SK-N-SH (cell line): ENCODE results near the gene FOXI1. TPM values are rescaled to one million over a fixed set of nuclear protein-coding genes. Genes with fewer than 3 reads are reported as not detected.

Experiments used
- CTCF ChIA-PET: fragments of 300-600, 350-600 bp; formaldehyde crosslinking; extraction: SDS; loops from one replicate; lab custom pipeline; 2021; lab: Yijun Ruan, JAX
- POLR2A ChIA-PET: fragments of 350-600 bp; sonication (Branson Sonifier 250); formaldehyde crosslinking; extraction: SDS; loops from one replicate; lab custom pipeline; 2020; ENCODE audit warnings: antibody characterized with exemption, inconsistent platforms; lab: Yijun Ruan, JAX
- DNase-seq: peaks from one replicate; pipeline ENCODE4 v3.0.0; 2012
- H2AFZ ChIP-seq: fragments of 200-600 bp; sonication (generic); 2 replicates; pipeline ENCODE4 v1.8.1; 2016; ENCODE audit warnings: antibody characterized with exemption, mild to moderate bottlenecking, low read depth
- H3F3A ChIP-seq: fragments of 200-600 bp; sonication (generic); replicated peaks from 2 replicates; pipeline ENCODE3; 2016; ENCODE audit warnings: antibody characterized with exemption, mild to moderate bottlenecking; ENCODE audit not compliant: insufficient read depth
- H3K27ac ChIP-seq, 2 experiments: fragments of 200-500 bp in 1 of 2; fragments of 200-600 bp in 1 of 2; sonication (Bioruptor generic) in 1 of 2; sonication (generic), shearing (Covaris generic) in 1 of 2; 2 replicates each; pipeline versions ENCODE4 v1.5.1 to v1.6.1; 2014 to 2016; ENCODE audit warnings: low read depth in 2 of 2, inconsistent platforms in 1 of 2, low read length in 1 of 2, mild to moderate bottlenecking in 1 of 2, mixed read lengths in 1 of 2
- H3K27me3 ChIP-seq: fragments of 200-600 bp; sonication (generic), shearing (Covaris generic); 2 replicates; pipeline ENCODE4 v1.6.1; 2016; ENCODE audit warnings: mixed run types; ENCODE audit not compliant: insufficient read depth
- H3K36me3 ChIP-seq, 2 experiments: fragments of 200-500 bp in 1 of 2; fragments of 200-600 bp in 1 of 2; sonication (Bioruptor generic) in 1 of 2; sonication (generic) in 1 of 2; replicated peaks in 1 of 2; 2 replicates each; pipeline versions ENCODE3 to v1.5.1; 2014 to 2016; ENCODE audit warnings: low read length in 1 of 2, mild to moderate bottlenecking in 1 of 2; ENCODE audit not compliant: insufficient read depth in 2 of 2, control insufficient read depth in 1 of 2
- H3K4me1 ChIP-seq, 2 experiments: fragments of 200-500 bp in 1 of 2; fragments of 200-600 bp in 1 of 2; sonication (Bioruptor generic) in 1 of 2; sonication (generic), shearing (Covaris generic) in 1 of 2; 2 replicates each; pipeline versions ENCODE4 v1.5.1 to v1.6.1; 2014 to 2016; ENCODE audit warnings: low read depth in 1 of 2, low read length in 1 of 2, mixed run types in 1 of 2; ENCODE audit not compliant: insufficient read depth in 2 of 2, control insufficient read depth in 1 of 2
- H3K4me2 ChIP-seq: fragments of 200-600 bp; sonication (generic), shearing (Covaris generic); 2 replicates; pipeline ENCODE4 v1.6.1; 2017; ENCODE audit warnings: mixed run types
- H3K4me3 ChIP-seq, 2 experiments: fragments of 200-500 bp in 1 of 2; fragments of 200-600 bp in 1 of 2; sonication (Bioruptor generic) in 1 of 2; sonication (generic), shearing (Covaris generic) in 1 of 2; 2 replicates each; pipeline versions ENCODE4 v1.5.1 to v1.8.1; 2014 to 2016; ENCODE audit warnings: low read depth in 2 of 2, inconsistent platforms in 1 of 2, low read length in 1 of 2, mild to moderate bottlenecking in 1 of 2, mixed read lengths in 1 of 2, moderate library complexity in 1 of 2
- H3K79me2 ChIP-seq: fragments of 200-600 bp; sonication (generic); 2 replicates; pipeline ENCODE4 v1.8.1; 2017; ENCODE audit warnings: mild to moderate bottlenecking; ENCODE audit not compliant: insufficient read depth
- H3K9ac ChIP-seq: fragments of 200-600 bp; sonication (generic); 2 replicates; pipeline ENCODE4 v1.6.1; 2017; ENCODE audit warnings: mixed run types
- H3K9me2 ChIP-seq: fragments of 200-600 bp; sonication (generic); 2 replicates; pipeline ENCODE4 v1.6.1; 2017; ENCODE audit warnings: mixed run types
- H3K9me3 ChIP-seq: fragments of 200-600 bp; sonication (generic); 2 replicates; pipeline ENCODE4 v1.6.1; 2017; ENCODE audit warnings: mixed run types, mild to moderate bottlenecking, moderate library complexity
- H4K20me1 ChIP-seq: fragments of 200-600 bp; sonication (generic); 2 replicates; pipeline ENCODE4 v1.6.1; 2017; ENCODE audit warnings: mild to moderate bottlenecking, mixed run types; ENCODE audit not compliant: insufficient read depth
- GATA2 ChIP-seq: sonication (generic); formaldehyde crosslinking; IDR thresholded peaks from 2 replicates; pipeline ENCODE4 v1.5.0; 2020; ENCODE audit warnings: mild to moderate bottlenecking, missing genetic modification reagents
- NFIC ChIP-seq: IDR thresholded peaks from 2 replicates; pipeline ENCODE4 v1.4.0; 2012; ENCODE audit warnings: borderline replicate concordance
- NRF1 ChIP-seq: IDR thresholded peaks from 2 replicates; pipeline ENCODE4 v1.6.1; 2012; ENCODE audit warnings: low read depth, mild to moderate bottlenecking, low read length
- SIN3A ChIP-seq: IDR thresholded peaks from 2 replicates; pipeline ENCODE4 v1.6.1; 2012; ENCODE audit warnings: low read depth, mild to moderate bottlenecking, low read length, moderate library complexity, borderline replicate concordance
- WGBS: methylation state at CpG from one replicate; pipeline ENCODE4 v1.1.6; 2017; ENCODE audit warnings: low lambda C conversion rate; 5-methylcytosine and 5-hydroxymethylcytosine counted together
- polyA plus RNA-seq, 3 experiments: library from polyadenylated mRNA; depleted of rRNA; stranded (reverse); fragments of >200 nt; gene quantifications; 2 replicates each; pipeline ENCODE4 v1.2.3, GENCODE V29; 2012
- TF ChIP-seq, protein P1 (sequence below): fragments of 150-350 bp; IDR thresholded peaks from 2 replicates; pipeline ENCODE4 v1.6.1; 2017; ENCODE audit warnings: antibody characterized with exemption, low read length, low read depth, borderline replicate concordance
- TF ChIP-seq, protein P2 (sequence below): fragments of 150-350 bp; IDR thresholded peaks from 2 replicates; pipeline ENCODE4 v1.6.1; 2016; ENCODE audit warnings: mild to moderate bottlenecking, low read depth, low read length

FOXI1 gene
- polyA plus RNA-seq, 1 of the 3 experiments (the other 2 are of a cell fraction): not detected

DNA sequence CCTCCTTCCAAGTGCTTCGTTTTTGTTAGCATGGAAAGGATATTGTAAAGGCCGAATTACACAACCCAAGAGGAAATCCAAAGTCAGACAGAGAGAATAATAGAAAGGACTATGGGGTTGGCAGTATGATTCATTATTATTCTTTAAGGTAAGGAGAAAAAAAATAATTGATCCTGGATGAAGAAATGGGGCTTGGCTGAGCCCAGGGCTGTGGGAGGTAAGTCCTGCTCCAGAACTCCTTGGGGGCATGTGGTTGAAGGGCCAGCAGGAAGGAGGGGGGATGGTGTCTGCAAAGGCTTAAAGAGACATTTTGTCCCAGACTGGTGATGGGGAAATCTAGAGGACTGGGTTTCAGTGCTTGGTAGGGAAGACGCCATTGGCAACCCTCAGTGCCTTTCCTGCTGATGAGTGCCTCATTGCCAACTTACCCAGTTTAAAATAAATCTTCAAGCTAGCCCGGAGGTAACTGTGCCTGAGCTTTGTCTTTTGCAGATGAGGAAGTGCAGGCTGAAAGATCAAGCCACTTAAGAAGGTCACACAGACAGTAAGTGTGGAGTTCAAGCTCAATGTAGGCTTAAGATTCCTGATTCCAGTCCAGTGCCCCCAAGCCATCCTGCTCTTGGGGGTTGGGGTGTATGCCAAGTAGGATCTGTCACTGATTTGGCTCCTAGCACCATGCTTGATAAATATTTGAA lies 30.2 kb downstream of the FOXI1 start:
- no peaks in the 10 kb centered on the region for H3K27me3 ChIP-seq
- peaks cover 0 to 25% of the 10 kb centered on the region in 2 experiments; a peak in 2 of 4 replicates for H3K4me1 ChIP-seq
- no peak overlapping the region for H3K9ac ChIP-seq
- H3K9me3 ChIP-seq: no peaks in the 10 kb centered on the region
- no peak overlapping the region for H3K27ac ChIP-seq
- no peak overlapping the region for H3K4me3 ChIP-seq
- no peak for DNase-seq
- H2AFZ ChIP-seq: no peak overlapping the region
- no peak overlapping the region for H3K4me2 ChIP-seq
- ChIA-PET CTCF (no interaction called here), POLR2A (no interaction called here)
- no peaks in the 10 kb centered on the region for H4K20me1 ChIP-seq
- no peaks in the 10 kb centered on the region for H3K36me3 ChIP-seq
- H3K79me2 ChIP-seq: no peaks in the 10 kb centered on the region
- H3K9me2 ChIP-seq: no peaks in the 10 kb centered on the region
- 51% methylated on average over 4 of the region's 4 CpGs for WGBS
- H3F3A ChIP-seq: no peaks in the 10 kb centered on the region
- TF ChIP-seq, protein P1, sequence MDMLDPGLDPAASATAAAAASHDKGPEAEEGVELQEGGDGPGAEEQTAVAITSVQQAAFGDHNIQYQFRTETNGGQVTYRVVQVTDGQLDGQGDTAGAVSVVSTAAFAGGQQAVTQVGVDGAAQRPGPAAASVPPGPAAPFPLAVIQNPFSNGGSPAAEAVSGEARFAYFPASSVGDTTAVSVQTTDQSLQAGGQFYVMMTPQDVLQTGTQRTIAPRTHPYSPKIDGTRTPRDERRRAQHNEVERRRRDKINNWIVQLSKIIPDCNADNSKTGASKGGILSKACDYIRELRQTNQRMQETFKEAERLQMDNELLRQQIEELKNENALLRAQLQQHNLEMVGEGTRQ: no peak

DNA sequence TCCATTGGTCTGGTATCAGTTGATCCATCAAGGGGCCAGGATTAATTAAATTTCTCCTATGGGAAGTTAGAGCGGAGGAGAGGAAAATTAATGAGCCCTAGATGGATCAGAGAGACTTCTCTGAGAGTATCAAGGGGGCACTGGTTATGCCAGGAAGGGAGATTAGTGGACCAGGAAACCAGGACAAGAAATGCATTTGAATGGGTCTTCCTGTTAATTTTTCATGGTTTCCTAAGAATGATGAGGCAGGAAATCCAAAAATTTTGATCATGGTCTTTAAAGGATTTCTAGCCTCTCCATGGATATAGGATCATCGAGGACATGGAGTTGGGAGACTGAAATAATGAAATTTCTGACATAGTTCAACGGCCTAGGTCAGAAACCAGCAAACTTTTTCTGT lies 30.8 kb downstream of the FOXI1 start:
- no peaks in the 10 kb centered on the region for H3K36me3 ChIP-seq
- H3F3A ChIP-seq: no peaks in the 10 kb centered on the region
- H3K9me3 ChIP-seq: no peaks in the 10 kb centered on the region
- no peak overlapping the region for H3K9ac ChIP-seq
- no peak overlapping the region for H2AFZ ChIP-seq
- no peak overlapping the region for H3K27ac ChIP-seq
- H3K79me2 ChIP-seq: no peaks in the 10 kb centered on the region
- H3K27me3 ChIP-seq: no peaks in the 10 kb centered on the region
- WGBS: 48% methylated on average over 3 of the region's 3 CpGs
- ChIA-PET POLR2A (no interaction called here), CTCF (no interaction called here)
- H3K9me2 ChIP-seq: no peaks in the 10 kb centered on the region
- no peak for TF ChIP-seq SIN3A
- no peak for DNase-seq
- no peaks in the 10 kb centered on the region for H4K20me1 ChIP-seq
- H3K4me3 ChIP-seq: no peak overlapping the region
- H3K4me1 ChIP-seq: peaks cover 0 to 25% of the 10 kb centered on the region in 2 experiments; a peak in 2 of 4 replicates
- H3K4me2 ChIP-seq: no peak overlapping the region

DNA sequence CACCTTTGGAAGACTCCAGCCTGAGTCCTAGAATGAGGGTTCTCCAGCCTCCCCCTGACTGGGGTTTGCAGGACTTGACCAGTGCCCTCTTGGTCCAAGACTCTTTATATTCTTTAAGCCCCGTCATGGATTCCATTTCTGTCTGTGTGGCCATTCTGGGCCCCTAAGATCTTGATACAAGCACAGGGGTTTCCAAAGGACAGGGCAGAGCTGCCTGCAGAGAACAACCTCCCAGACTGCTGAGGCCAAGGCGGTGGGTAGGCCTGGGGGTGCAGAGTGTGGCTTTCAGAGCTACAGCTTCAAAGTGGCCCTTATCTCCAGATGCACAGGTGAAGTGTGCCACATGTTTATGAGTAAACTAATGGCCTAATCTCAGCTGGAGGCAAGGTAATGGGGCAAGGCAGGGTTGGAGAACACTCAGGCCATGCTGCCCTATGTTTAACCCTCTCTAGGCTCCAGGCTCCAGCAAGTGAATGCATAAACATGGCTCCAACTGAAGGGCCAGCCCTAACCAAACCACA lies 32.1 kb downstream of the FOXI1 start:
- H3K9me3 ChIP-seq: no peaks in the 10 kb centered on the region
- no peak for DNase-seq
- H2AFZ ChIP-seq: no peak overlapping the region
- TF ChIP-seq NRF1 (no peak), NFIC (no peak), SIN3A (no peak), GATA2 (CRISPR knock-in tag) (no peak)
- TF ChIP-seq, protein P2, sequence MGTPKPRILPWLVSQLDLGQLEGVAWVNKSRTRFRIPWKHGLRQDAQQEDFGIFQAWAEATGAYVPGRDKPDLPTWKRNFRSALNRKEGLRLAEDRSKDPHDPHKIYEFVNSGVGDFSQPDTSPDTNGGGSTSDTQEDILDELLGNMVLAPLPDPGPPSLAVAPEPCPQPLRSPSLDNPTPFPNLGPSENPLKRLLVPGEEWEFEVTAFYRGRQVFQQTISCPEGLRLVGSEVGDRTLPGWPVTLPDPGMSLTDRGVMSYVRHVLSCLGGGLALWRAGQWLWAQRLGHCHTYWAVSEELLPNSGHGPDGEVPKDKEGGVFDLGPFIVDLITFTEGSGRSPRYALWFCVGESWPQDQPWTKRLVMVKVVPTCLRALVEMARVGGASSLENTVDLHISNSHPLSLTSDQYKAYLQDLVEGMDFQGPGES: no peak
- no peaks in the 10 kb centered on the region for H3K79me2 ChIP-seq
- no peak overlapping the region for H3K9ac ChIP-seq
- H3F3A ChIP-seq: no peaks in the 10 kb centered on the region
- no peak overlapping the region for H3K4me2 ChIP-seq
- ChIA-PET CTCF (no interaction called here), POLR2A (no interaction called here)
- no peak overlapping the region for H3K4me3 ChIP-seq
- no peak overlapping the region for H3K27ac ChIP-seq
- no peaks in the 10 kb centered on the region for H3K27me3 ChIP-seq
- H3K36me3 ChIP-seq: no peaks in the 10 kb centered on the region
- 67% methylated on average over 2 of the region's 2 CpGs for WGBS
- no peaks in the 10 kb centered on the region for H4K20me1 ChIP-seq
- H3K9me2 ChIP-seq: no peaks in the 10 kb centered on the region
- H3K4me1 ChIP-seq: peaks cover 0 to 18% of the 10 kb centered on the region in 2 experiments; a peak in 2 of 4 replicates
